Measurements from ENCODE around the gene SLC12A6. TPM values are rescaled to one million over a fixed set of nuclear protein-coding genes. Genes with fewer than 3 reads are reported as not detected.
A peak's percentile ranks its signal among the peaks of the same experiment; 100 is the strongest.
"Not testable (repeated sequence)": the region's sequence is repeated elsewhere in the genome, so short reads cannot be mapped to it uniquely, and the experiment has no call there.

SLC12A6 gene
- 10 to 100 TPM; 16.1 to 21.5 TPM for polyA plus RNA-seq

- Histone ChIP-seq H3K27me3 (ENCODE audit: control insufficient read depth in 1 of 2, insufficient read depth in 2 of 2, low read length in 2 of 2) (no peaks in the 10 kb centered on the region), H3K27ac (ENCODE audit: low read depth in 2 of 2, low read length in 1 of 2) (peak within 1 kb of the TSS; percentile 83 to 91), H3K4me3 (ENCODE audit: low read depth in 1 of 2, low read length in 2 of 2) (peak within 1 kb of the TSS; percentile 64 to 87), H3K36me3 (ENCODE audit: control insufficient read depth in 2 of 2, insufficient read depth in 2 of 2, low read length in 1 of 2) (peaks cover 0 to 3% of the 10 kb centered on the region in 2 donors), H3K9me3 (ENCODE audit: control insufficient read depth in 2 of 2, insufficient read depth in 1 of 2, low read depth in 1 of 2, low read length in 1 of 2) (no peaks in the 10 kb centered on the region), H3K4me1 (ENCODE audit: control insufficient read depth in 2 of 2, insufficient read depth in 2 of 2, low read length in 1 of 2) (peaks cover 0 to 7% of the 10 kb centered on the region in 2 donors)
- 0% methylated on average over 71 to 78 of the region's 78 CpGs for WGBS, 2 donors
Observed at GRCh38 chr15:34337557-34338306, at the start of gene SLC12A6. SLC12A6 (minus strand) TSS chr15:34337781; CDS start chr15:34336680, 1,101 bp downstream.

GRCh38 chr15:34381829-34382521, 44.4 kb upstream of the SLC12A6 start:
- not testable (repeated sequence) for H3K4me1 ChIP-seq (ENCODE audit: control insufficient read depth in 2 of 2, insufficient read depth in 2 of 2, low read length in 1 of 2); H3K4me3 ChIP-seq (ENCODE audit: low read depth in 1 of 2, low read length in 2 of 2); H3K36me3 ChIP-seq (ENCODE audit: control insufficient read depth in 2 of 2, insufficient read depth in 2 of 2, low read length in 1 of 2); H3K27me3 ChIP-seq (ENCODE audit: control insufficient read depth in 1 of 2, insufficient read depth in 2 of 2, low read length in 2 of 2); H3K27ac ChIP-seq (ENCODE audit: low read depth in 2 of 2, low read length in 1 of 2); H3K9me3 ChIP-seq (ENCODE audit: control insufficient read depth in 2 of 2, insufficient read depth in 1 of 2, low read depth in 1 of 2, low read length in 1 of 2)
- no CpG with 5 or more reads among the region's 19 CpGs for WGBS, 2 donors

GRCh38 chr15:34380491-34380890, 42.9 kb upstream of the SLC12A6 start:
- H3K9me3 ChIP-seq (ENCODE audit: control insufficient read depth in 2 of 2, insufficient read depth in 1 of 2, low read depth in 1 of 2, low read length in 1 of 2); H3K36me3 ChIP-seq (ENCODE audit: control insufficient read depth in 2 of 2, insufficient read depth in 2 of 2, low read length in 1 of 2); H3K4me3 ChIP-seq (ENCODE audit: low read depth in 1 of 2, low read length in 2 of 2); H3K27ac ChIP-seq (ENCODE audit: low read depth in 2 of 2, low read length in 1 of 2); H3K4me1 ChIP-seq (ENCODE audit: control insufficient read depth in 2 of 2, insufficient read depth in 2 of 2, low read length in 1 of 2); H3K27me3 ChIP-seq (ENCODE audit: control insufficient read depth in 1 of 2, insufficient read depth in 2 of 2, low read length in 2 of 2): not testable (repeated sequence)
- WGBS, 2 donors = 67 to 88% methylated on average over 4 of the region's 4 CpGs

GRCh38 chr15:34376856-34377255, 39.3 kb upstream of the SLC12A6 start:
- H3K9me3 ChIP-seq (ENCODE audit: control insufficient read depth in 2 of 2, insufficient read depth in 1 of 2, low read depth in 1 of 2, low read length in 1 of 2) = no peaks in the 10 kb centered on the region
- no peaks in the 10 kb centered on the region for H3K27me3 ChIP-seq (ENCODE audit: control insufficient read depth in 1 of 2, insufficient read depth in 2 of 2, low read length in 2 of 2)
- peaks cover 0 to 7% of the 10 kb centered on the region in 2 donors for H3K4me1 ChIP-seq (ENCODE audit: control insufficient read depth in 2 of 2, insufficient read depth in 2 of 2, low read length in 1 of 2)
- no peak overlapping the region for H3K27ac ChIP-seq (ENCODE audit: low read depth in 2 of 2, low read length in 1 of 2)
- WGBS, 2 donors = 98% methylated on average over 2 of the region's 2 CpGs
- no peaks in the 10 kb centered on the region for H3K36me3 ChIP-seq (ENCODE audit: control insufficient read depth in 2 of 2, insufficient read depth in 2 of 2, low read length in 1 of 2)
- H3K4me3 ChIP-seq (ENCODE audit: low read depth in 1 of 2, low read length in 2 of 2) = no peak overlapping the region

GRCh38 chr15:34375541-34375940, 38.0 kb upstream of the SLC12A6 start:
- not testable (repeated sequence) for H3K27me3 ChIP-seq (ENCODE audit: control insufficient read depth in 1 of 2, insufficient read depth in 2 of 2, low read length in 2 of 2); H3K36me3 ChIP-seq (ENCODE audit: control insufficient read depth in 2 of 2, insufficient read depth in 2 of 2, low read length in 1 of 2); H3K27ac ChIP-seq (ENCODE audit: low read depth in 2 of 2, low read length in 1 of 2); H3K4me3 ChIP-seq (ENCODE audit: low read depth in 1 of 2, low read length in 2 of 2); H3K4me1 ChIP-seq (ENCODE audit: control insufficient read depth in 2 of 2, insufficient read depth in 2 of 2, low read length in 1 of 2); H3K9me3 ChIP-seq (ENCODE audit: control insufficient read depth in 2 of 2, insufficient read depth in 1 of 2, low read depth in 1 of 2, low read length in 1 of 2)
- WGBS, 2 donors = 76 to 84% methylated on average over 2 of the region's 2 CpGs

- Histone ChIP-seq H3K27me3 (ENCODE audit: control insufficient read depth in 1 of 2, insufficient read depth in 2 of 2, low read length in 2 of 2) (no peaks in the 10 kb centered on the region), H3K27ac (ENCODE audit: low read depth in 2 of 2, low read length in 1 of 2) (no peak overlapping the region), H3K4me1 (ENCODE audit: control insufficient read depth in 2 of 2, insufficient read depth in 2 of 2, low read length in 1 of 2) (peaks cover 0 to 7% of the 10 kb centered on the region in 2 donors), H3K9me3 (ENCODE audit: control insufficient read depth in 2 of 2, insufficient read depth in 1 of 2, low read depth in 1 of 2, low read length in 1 of 2) (no peaks in the 10 kb centered on the region), H3K36me3 (ENCODE audit: control insufficient read depth in 2 of 2, insufficient read depth in 2 of 2, low read length in 1 of 2) (no peaks in the 10 kb centered on the region), H3K4me3 (ENCODE audit: low read depth in 1 of 2, low read length in 2 of 2) (no peak overlapping the region)
- WGBS, 2 donors = 43 to 49% methylated on average over 2 of the region's 2 CpGs
Observed at GRCh38 chr15:34374816-34375215, 37.2 kb upstream of the SLC12A6 start.

GRCh38 chr15:34373951-34374350, 36.4 kb upstream of the SLC12A6 start:
- no peak overlapping the region for H3K27ac ChIP-seq (ENCODE audit: low read depth in 2 of 2, low read length in 1 of 2)
- no peak overlapping the region for H3K4me3 ChIP-seq (ENCODE audit: low read depth in 1 of 2, low read length in 2 of 2)
- no peaks in the 10 kb centered on the region for H3K36me3 ChIP-seq (ENCODE audit: control insufficient read depth in 2 of 2, insufficient read depth in 2 of 2, low read length in 1 of 2)
- no peaks in the 10 kb centered on the region for H3K27me3 ChIP-seq (ENCODE audit: control insufficient read depth in 1 of 2, insufficient read depth in 2 of 2, low read length in 2 of 2)
- 87 to 88% methylated on average over 8 of the region's 8 CpGs for WGBS, 2 donors
- H3K4me1 ChIP-seq (ENCODE audit: control insufficient read depth in 2 of 2, insufficient read depth in 2 of 2, low read length in 1 of 2) = peaks cover 0 to 7% of the 10 kb centered on the region in 2 donors
- no peaks in the 10 kb centered on the region for H3K9me3 ChIP-seq (ENCODE audit: control insufficient read depth in 2 of 2, insufficient read depth in 1 of 2, low read depth in 1 of 2, low read length in 1 of 2)

- Histone ChIP-seq H3K36me3 (ENCODE audit: control insufficient read depth in 2 of 2, insufficient read depth in 2 of 2, low read length in 1 of 2) (no peaks in the 10 kb centered on the region), H3K4me1 (ENCODE audit: control insufficient read depth in 2 of 2, insufficient read depth in 2 of 2, low read length in 1 of 2) (peaks cover 0 to 8% of the 10 kb centered on the region in 2 donors), H3K27me3 (ENCODE audit: control insufficient read depth in 1 of 2, insufficient read depth in 2 of 2, low read length in 2 of 2) (no peaks in the 10 kb centered on the region), H3K4me3 (ENCODE audit: low read depth in 1 of 2, low read length in 2 of 2) (no peak overlapping the region), H3K27ac (ENCODE audit: low read depth in 2 of 2, low read length in 1 of 2) (no peak overlapping the region), H3K9me3 (ENCODE audit: control insufficient read depth in 2 of 2, insufficient read depth in 1 of 2, low read depth in 1 of 2, low read length in 1 of 2) (no peaks in the 10 kb centered on the region)
- 65 to 70% methylated on average over 2 of the region's 2 CpGs for WGBS, 2 donors
Observed at GRCh38 chr15:34370643-34371042, 33.1 kb upstream of the SLC12A6 start.

GRCh38 chr15:34370129-34370528, 32.5 kb upstream of the SLC12A6 start:
- Histone ChIP-seq H3K9me3 (ENCODE audit: control insufficient read depth in 2 of 2, insufficient read depth in 1 of 2, low read depth in 1 of 2, low read length in 1 of 2) (no peaks in the 10 kb centered on the region), H3K27me3 (ENCODE audit: control insufficient read depth in 1 of 2, insufficient read depth in 2 of 2, low read length in 2 of 2) (no peaks in the 10 kb centered on the region), H3K27ac (ENCODE audit: low read depth in 2 of 2, low read length in 1 of 2) (no peak overlapping the region), H3K4me1 (ENCODE audit: control insufficient read depth in 2 of 2, insufficient read depth in 2 of 2, low read length in 1 of 2) (peaks cover 0 to 11% of the 10 kb centered on the region in 2 donors), H3K4me3 (ENCODE audit: low read depth in 1 of 2, low read length in 2 of 2) (no peak overlapping the region), H3K36me3 (ENCODE audit: control insufficient read depth in 2 of 2, insufficient read depth in 2 of 2, low read length in 1 of 2) (no peaks in the 10 kb centered on the region)
- 62 to 65% methylated on average over 2 of the region's 2 CpGs for WGBS, 2 donors

All from esophagus (tissue), 2 donors.